Endodermal cell (in vitro differentiated cells): Measurements from ENCODE around the gene TFCP2L1. TPM values are rescaled to one million over a fixed set of nuclear protein-coding genes. Genes with fewer than 3 reads are reported as not detected.
"Not testable (repeated sequence)": the region's sequence is repeated elsewhere in the genome, so short reads cannot be mapped to it uniquely, and the experiment has no call there.

Experiments
- DNase-seq: peaks from one replicate; pipeline ENCODE4 v3.0.0-alpha.2; 2017
- H3K27ac ChIP-seq: 2 replicates; pipeline ENCODE4 v1.5.1; 2013; ENCODE audit warnings: mild to moderate bottlenecking, low read depth, low read length, moderate library complexity
- H3K27me3 ChIP-seq: 2 replicates; pipeline ENCODE4 v1.6.1; 2013; ENCODE audit warnings: mild to moderate bottlenecking, low read length, moderate library complexity; ENCODE audit not compliant: insufficient read depth, control insufficient read depth, poor library complexity, severe bottlenecking
- H3K36me3 ChIP-seq: 2 replicates; pipeline ENCODE4 v1.7.0; 2013; ENCODE audit warnings: mild to moderate bottlenecking, low read length, moderate library complexity; ENCODE audit not compliant: control insufficient read depth, insufficient read depth
- H3K4me1 ChIP-seq: one replicate; pipeline ENCODE4 v1.7.0; 2013; ENCODE audit warnings: low read length; ENCODE audit not compliant: control insufficient read depth, insufficient read depth
- H3K4me3 ChIP-seq: 2 replicates; pipeline ENCODE4 v1.5.1; 2013; ENCODE audit warnings: mild to moderate bottlenecking, low read length, moderate library complexity
- H3K9ac ChIP-seq: 2 replicates; pipeline ENCODE4 v1.6.1; 2013; ENCODE audit warnings: mild to moderate bottlenecking, low read length, moderate library complexity; ENCODE audit not compliant: poor library complexity, severe bottlenecking; ENCODE audit errors: extremely low read depth
- H3K9me3 ChIP-seq: 2 replicates; pipeline ENCODE4 v1.6.1; 2013; ENCODE audit warnings: mild to moderate bottlenecking, low read length, moderate library complexity; ENCODE audit not compliant: control insufficient read depth
- H3K27ac Mint-ChIP-seq: 2 replicates; pipeline ENCODE4 v1.8.0; 2020; ENCODE audit warnings: mixed read lengths
- H3K27me3 Mint-ChIP-seq: 2 replicates; pipeline ENCODE4 v1.8.0; 2021; ENCODE audit warnings: mild to moderate bottlenecking, mixed read lengths; ENCODE audit not compliant: insufficient read depth
- H3K36me3 Mint-ChIP-seq: 2 replicates; pipeline ENCODE4 v1.8.0; 2020; ENCODE audit warnings: low read depth, mixed read lengths
- H3K4me1 Mint-ChIP-seq: 2 replicates; pipeline ENCODE4 v1.8.0; 2020; ENCODE audit warnings: mixed read lengths
- H3K4me3 Mint-ChIP-seq: 2 replicates; pipeline ENCODE4 v1.8.0; 2020; ENCODE audit warnings: mild to moderate bottlenecking, moderate library complexity, mixed read lengths
- H3K9me3 Mint-ChIP-seq: 2 replicates; pipeline ENCODE4 v1.8.0; 2020; ENCODE audit warnings: mild to moderate bottlenecking, mixed read lengths
- CTCF ChIP-seq: fragments of 200-600 bp; sonication (generic); conservative IDR thresholded peaks from 2 replicates; pipeline ENCODE4 v1.5.0; 2021; ENCODE audit warnings: antibody characterized with exemption, mild to moderate bottlenecking
- WGBS, 2 experiments: methylation state at CpG; one replicate each; pipeline versions ENCODE4 v1.1.5 to v1.1.7; 2013; ENCODE audit warnings: missing lambda C conversion rate in 2 of 2, mixed read lengths in 1 of 2; ENCODE audit not compliant: insufficient coverage in 1 of 2, insufficient read length in 1 of 2; 5-methylcytosine and 5-hydroxymethylcytosine counted together
- total RNA-seq, 2 donors: library from RNA; stranded (reverse); fragmentation: NEBNext Ultra II Directional in 1 of 2; extraction: Animal tissue kit (Norgen Biotek cat#: 25700) in 1 of 2; gene quantifications; 2 replicates in 1 of 2; 3 replicates in 1 of 2; pipeline ENCODE4 v1.2.1, GENCODE V29; 2021

TFCP2L1 gene
- total RNA-seq, 2 donors from 2014 or later, result 3.3 to 4.3 TPM

- H3K9me3 Mint-ChIP-seq, result no peaks in the 10 kb centered on the region
- WGBS, 2 experiments, result 90 to 100% methylated on average over 2 to 3 of the region's 3 CpGs
These were observed 12.4 kb downstream of the TFCP2L1 start for GRCh38 chr2:121272596-121272995.

GRCh38 chr2:121269436-121269835, 15.6 kb downstream of the TFCP2L1 start:
- not testable (repeated sequence) for H3K36me3 Mint-ChIP-seq, H3K9ac ChIP-seq, H3K9me3 ChIP-seq, H3K36me3 ChIP-seq, H3K4me1 ChIP-seq, H3K4me3 ChIP-seq, H3K27me3 Mint-ChIP-seq, H3K4me3 Mint-ChIP-seq, H3K27ac ChIP-seq, H3K27ac Mint-ChIP-seq, H3K27me3 ChIP-seq, H3K9me3 Mint-ChIP-seq, DNase-seq
- peaks cover 13% of the 10 kb centered on the region for H3K4me1 Mint-ChIP-seq
- 94% methylated on average over 6 to 7 of the region's 7 CpGs for WGBS, 2 experiments

More at GRCh38 chr2:121272596-121272995, 12.4 kb downstream of the TFCP2L1 start:
- no peak overlapping the region for H3K4me3 ChIP-seq
- peaks cover 7% of the 10 kb centered on the region for H3K27me3 ChIP-seq
- no peaks in the 10 kb centered on the region for H3K4me1 ChIP-seq
- no peak overlapping the region for H3K4me3 Mint-ChIP-seq
- no peaks in the 10 kb centered on the region for H3K9me3 ChIP-seq
- no peak for TF ChIP-seq CTCF
- no peaks in the 10 kb centered on the region for H3K36me3 ChIP-seq
- no peak overlapping the region for H3K27ac Mint-ChIP-seq
- H3K9ac ChIP-seq, result no peak overlapping the region
- H3K36me3 Mint-ChIP-seq, result no peaks in the 10 kb centered on the region
- H3K4me1 Mint-ChIP-seq, result peaks cover 13% of the 10 kb centered on the region
- DNase-seq, result no peak
- H3K27ac ChIP-seq, result no peak overlapping the region
- peaks cover 3% of the 10 kb centered on the region for H3K27me3 Mint-ChIP-seq

GRCh38 chr2:121266543-121267106, 18.4 kb downstream of the TFCP2L1 start:
- Mint-ChIP-seq H3K9me3 (no peaks in the 10 kb centered on the region), H3K27ac (no peak overlapping the region), H3K4me3 (no peak overlapping the region)

More at GRCh38 chr2:121266543-121267106, 18.4 kb downstream of the TFCP2L1 start:
- Histone ChIP-seq H3K4me3 (no peak overlapping the region), H3K36me3 (no peaks in the 10 kb centered on the region), H3K4me1 (no peaks in the 10 kb centered on the region), H3K27ac (no peak overlapping the region), H3K27me3 (no peaks in the 10 kb centered on the region), H3K9ac (no peak overlapping the region), H3K9me3 (no peaks in the 10 kb centered on the region)
- Mint-ChIP-seq H3K27me3 (no peaks in the 10 kb centered on the region), H3K36me3 (no peaks in the 10 kb centered on the region), H3K4me1 (peaks cover 5% of the 10 kb centered on the region)
- WGBS, 2 experiments, result 75 to 86% methylated on average over 6 of the region's 6 CpGs
- DNase-seq, result no peak
- TF ChIP-seq CTCF, result no peak
